Amniotic epithelial cell (primary cell): ENCODE results near the gene GAK.
A peak's percentile ranks its signal among the peaks of the same experiment; 100 is the strongest.

Experiments used
- DNase-seq: peaks from one replicate; pipeline ENCODE4 v3.0.0-alpha.2; 2010; ENCODE audit warnings: low read depth

The GAK gene

GRCh38 chr4:849478-850175 is 82.5 kb downstream of the GAK start:
- no peak for DNase-seq

- DNase-seq = no peak
These were observed 83.2 kb downstream of the GAK start for GRCh38 chr4:848803-849477.

DNA sequence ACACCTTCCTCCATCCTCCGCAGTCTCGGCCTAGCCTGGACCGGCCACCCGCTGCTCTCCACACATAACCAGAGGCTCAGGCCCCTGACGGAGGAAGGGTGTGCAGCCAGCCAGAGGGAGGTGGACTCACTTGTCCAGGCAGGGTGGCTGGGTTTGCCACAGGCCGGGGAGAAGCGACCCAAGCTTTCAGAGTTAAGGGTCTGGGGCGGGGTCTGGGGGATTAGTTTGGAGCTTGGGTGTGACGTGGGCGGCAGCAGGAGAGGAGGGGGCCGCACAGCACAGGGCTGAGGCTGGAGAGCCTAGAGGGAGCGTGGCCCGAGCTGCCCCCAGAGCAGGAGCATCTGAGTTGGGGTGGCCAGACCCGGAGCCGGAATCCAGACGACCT is 83.8 kb downstream of the GAK start:
- DNase-seq = no peak

DNA sequence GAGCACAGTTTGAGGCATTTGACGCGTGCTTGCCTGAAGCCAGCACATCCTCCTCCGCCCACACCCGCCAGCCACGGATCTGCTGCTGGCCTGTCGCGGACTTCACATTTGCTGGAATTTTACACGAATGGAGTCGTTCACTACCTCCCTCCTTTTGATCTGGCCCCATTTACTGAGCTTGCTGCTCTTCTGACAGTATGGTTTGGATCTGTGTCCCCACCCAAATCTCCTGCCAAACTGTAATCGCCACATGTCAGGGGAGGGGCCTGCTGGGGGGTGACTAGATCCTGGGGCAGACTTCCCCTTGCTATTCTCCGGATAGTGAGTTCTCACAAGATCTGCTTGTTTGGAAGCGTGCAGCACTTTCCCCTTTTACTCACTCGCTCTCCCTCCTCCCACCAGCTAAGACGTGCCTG is 86.3 kb downstream of the GAK start:
- DNase-seq = peak; percentile 18

GRCh38 chr4:845233-845835 is 86.8 kb downstream of the GAK start:
- DNase-seq = peak; percentile 65

DNA sequence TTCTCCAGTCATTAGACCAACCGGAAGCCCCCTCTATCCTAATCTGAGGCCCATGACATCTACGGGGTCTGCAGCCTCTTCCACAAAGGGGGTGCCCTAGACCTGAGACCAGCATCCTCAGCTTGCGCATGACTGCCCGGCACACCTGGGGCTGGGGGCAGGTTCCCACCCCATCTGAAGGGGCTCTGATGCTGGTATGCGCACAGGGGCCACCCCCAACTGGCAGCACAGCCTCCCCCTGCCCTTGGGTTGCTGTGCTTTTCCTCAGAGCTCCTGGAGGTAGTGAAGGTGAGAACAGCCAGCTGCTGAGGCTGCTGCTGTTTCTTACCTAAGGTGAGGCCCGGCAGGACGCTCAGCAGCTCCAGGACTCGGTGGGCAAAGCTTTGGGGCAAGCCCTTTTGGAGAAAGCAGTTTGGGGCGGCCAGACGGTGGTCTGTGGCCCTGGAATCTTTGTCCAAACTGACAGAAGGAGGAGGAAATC is 87.3 kb downstream of the GAK start:
- no peak for DNase-seq

- no peak for DNase-seq
These were observed 92.3 kb downstream of the GAK start for GRCh38 chr4:839675-840443.

DNA sequence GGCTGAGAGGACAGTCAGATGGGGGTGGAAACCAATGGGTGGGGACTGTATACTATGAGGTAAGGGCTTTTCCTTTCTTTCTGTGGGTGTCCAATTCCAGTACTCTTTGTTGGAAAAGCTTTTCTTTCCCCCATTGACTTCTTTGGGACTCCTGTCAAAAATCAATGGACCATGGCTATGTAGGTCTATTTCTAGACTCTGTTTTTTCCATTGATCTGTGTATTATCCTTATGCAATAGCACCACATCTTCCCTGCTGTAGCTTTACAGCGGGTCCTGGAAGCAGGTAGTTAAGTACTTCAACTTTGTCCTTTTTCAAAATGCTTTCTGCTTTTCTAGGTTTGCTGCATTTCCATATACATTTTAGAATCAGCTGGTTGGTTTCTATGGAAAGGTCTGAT is 94.3 kb downstream of the GAK start:
- DNase-seq = no peak

DNA sequence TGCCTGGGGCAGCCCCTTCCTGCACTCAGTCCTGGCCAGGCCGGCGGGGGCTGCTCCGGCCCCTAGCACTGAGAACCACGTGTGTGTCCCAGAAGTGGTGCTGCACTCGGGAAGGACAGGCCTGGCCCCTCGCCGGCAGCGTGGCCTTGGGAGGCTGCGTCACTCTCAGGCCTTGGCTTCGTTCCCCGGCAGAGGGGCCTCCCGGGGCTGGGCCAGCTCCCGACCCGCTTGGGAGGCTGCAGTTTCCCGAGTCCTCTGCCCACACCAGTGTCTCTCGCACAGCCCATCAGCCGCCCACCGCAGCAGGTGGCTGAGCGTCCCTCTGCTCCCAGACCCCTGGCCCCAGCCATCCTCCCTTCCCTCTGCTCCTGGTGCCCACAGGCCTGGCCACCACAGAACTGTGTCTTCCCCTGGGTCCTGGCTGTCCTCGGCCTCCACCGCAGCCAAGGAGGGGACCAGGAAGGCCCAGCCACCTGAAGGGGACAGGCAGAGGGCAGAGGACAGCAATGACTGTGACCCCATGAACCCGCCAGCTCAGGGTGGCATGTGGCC is 95.3 kb downstream of the GAK start:
- DNase-seq = no peak

GRCh38 chr4:836003-836511 is 96.1 kb downstream of the GAK start:
- no peak for DNase-seq

- no peak for DNase-seq
These were observed 96.7 kb downstream of the GAK start for GRCh38 chr4:835148-836002.

- no peak for DNase-seq
These were observed 97.6 kb downstream of the GAK start for GRCh38 chr4:834368-835147.

DNA sequence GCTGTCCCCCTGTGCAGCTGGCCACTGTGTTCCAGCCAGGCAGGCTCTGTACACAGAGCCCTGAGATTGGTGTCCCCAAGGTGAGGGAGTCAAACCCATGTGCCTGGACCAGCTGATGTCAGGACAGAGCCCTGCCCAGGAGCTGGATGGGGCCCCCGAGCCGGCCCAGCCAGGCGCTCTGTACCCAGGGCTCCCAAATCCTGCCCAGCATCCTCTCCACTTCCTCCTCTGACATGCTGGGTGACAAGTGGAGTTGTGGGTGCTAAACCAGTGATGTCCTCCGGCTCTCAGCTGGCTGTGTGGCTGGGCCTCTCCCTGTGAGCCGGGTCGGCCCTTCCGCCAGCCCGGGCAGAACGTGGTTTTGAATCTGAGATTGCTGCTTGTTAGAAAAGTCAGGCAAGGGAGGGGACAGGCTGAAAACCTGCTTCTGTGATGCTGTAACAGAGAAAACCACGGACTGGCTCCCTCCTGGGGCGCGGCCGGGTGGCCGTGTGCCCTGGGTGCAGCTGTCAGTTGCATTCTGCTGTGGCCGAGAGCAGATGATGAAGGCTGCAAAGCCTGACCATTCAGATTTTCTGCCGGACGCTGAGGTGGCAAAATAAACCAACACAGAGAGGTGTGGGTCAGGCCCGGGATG is 98.3 kb downstream of the GAK start:
- DNase-seq = no peak

- no peak for DNase-seq
These were observed 99.0 kb downstream of the GAK start for GRCh38 chr4:833156-833555.

DNA sequence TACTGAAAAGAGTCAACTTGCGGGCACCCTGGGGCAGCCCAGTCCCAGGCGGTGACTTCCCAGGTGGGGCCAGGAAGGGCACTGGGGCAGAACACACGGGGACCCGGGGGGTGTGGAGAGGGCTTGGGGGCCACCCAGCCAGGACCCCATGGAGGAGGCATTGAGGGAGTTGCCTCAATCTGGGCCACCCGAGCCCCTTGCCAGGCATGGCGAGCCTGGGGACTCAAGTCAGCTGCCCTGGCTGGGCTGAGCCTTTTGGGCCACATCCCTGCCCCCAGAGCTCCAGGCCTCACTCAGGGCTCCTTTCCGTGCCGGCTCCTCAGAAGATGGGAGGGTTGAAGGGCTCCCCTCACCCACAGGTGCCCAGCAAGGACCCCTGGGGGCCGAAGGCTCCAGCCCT is 99.6 kb downstream of the GAK start:
- DNase-seq = no peak

GRCh38 chr4:832108-832507 is 100.0 kb downstream of the GAK start:
- DNase-seq = no peak

GRCh38 chr4:831483-831805 is 100.7 kb downstream of the GAK start:
- DNase-seq = no peak

DNA sequence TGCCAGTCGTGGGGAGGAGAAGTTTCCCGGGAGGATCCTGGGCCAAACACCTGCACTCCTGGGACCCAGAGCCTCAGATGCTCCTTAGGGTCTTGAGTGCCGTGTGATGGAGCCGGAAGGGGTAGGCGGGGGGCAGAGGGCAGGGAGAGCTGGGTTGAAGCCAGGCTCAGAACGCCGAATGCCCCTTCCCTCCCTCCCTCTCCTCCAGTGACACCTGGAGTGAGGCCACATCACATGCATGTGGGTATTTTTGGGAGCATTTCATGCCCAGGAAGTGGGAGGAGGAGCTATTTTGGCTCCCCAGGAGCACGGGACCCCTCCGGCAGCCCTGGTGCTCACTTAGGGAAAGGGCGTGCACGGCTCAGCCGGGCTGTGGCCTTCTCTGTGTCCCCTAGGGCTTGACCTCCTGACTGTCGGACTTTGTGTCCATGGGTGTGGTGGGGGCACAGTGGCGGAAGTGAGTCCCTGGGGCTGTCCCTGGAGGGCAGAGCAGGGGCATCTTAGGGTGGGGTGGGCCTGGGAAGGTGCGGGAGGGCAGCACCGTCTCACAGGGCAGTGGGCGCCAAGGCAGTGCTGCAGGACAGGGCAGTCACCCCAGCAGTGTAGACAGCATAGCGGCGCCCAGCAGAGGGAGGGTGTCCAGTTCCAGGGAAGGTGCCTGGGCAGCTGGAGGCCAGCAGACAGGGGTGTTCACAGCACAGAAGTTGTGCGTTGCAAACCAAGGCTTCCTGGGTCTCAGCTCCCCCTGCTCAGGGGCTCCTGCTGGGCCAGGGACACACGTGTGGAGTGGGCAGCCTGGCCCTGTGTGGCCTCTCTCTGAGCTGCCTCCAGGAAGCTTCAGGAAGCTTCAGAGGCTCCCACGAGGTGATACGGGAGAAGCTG is 101.3 kb downstream of the GAK start:
- no peak for DNase-seq
